A549 treated with AZD2906 at 1 μM for 4 hours (cell line): ENCODE data around the gene MYBPC1. TPM values are rescaled to one million over a fixed set of nuclear protein-coding genes. Genes with fewer than 3 reads are reported as not detected.

Experiments
- total RNA-seq: library from RNA; stranded (reverse); fragments of 200-300 nt; extraction: Qiagen RNA extraction; gene quantifications from 5 replicates; pipeline ENCODE4 v1.2.3, GENCODE V29; 2022

Gene MYBPC1, protein sequence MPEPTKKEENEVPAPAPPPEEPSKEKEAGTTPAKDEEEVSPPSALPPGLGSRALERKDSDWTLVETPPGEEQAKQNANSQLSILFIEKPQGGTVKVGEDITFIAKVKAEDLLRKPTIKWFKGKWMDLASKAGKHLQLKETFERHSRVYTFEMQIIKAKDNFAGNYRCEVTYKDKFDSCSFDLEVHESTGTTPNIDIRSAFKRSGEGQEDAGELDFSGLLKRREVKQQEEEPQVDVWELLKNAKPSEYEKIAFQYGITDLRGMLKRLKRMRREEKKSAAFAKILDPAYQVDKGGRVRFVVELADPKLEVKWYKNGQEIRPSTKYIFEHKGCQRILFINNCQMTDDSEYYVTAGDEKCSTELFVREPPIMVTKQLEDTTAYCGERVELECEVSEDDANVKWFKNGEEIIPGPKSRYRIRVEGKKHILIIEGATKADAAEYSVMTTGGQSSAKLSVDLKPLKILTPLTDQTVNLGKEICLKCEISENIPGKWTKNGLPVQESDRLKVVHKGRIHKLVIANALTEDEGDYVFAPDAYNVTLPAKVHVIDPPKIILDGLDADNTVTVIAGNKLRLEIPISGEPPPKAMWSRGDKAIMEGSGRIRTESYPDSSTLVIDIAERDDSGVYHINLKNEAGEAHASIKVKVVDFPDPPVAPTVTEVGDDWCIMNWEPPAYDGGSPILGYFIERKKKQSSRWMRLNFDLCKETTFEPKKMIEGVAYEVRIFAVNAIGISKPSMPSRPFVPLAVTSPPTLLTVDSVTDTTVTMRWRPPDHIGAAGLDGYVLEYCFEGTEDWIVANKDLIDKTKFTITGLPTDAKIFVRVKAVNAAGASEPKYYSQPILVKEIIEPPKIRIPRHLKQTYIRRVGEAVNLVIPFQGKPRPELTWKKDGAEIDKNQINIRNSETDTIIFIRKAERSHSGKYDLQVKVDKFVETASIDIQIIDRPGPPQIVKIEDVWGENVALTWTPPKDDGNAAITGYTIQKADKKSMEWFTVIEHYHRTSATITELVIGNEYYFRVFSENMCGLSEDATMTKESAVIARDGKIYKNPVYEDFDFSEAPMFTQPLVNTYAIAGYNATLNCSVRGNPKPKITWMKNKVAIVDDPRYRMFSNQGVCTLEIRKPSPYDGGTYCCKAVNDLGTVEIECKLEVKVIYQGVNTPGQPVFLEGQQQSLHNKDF
- 0.05 to 0.09 TPM (median 0.07 TPM) in 3 of 5 replicates, not detected in the others for total RNA-seq

DNA sequence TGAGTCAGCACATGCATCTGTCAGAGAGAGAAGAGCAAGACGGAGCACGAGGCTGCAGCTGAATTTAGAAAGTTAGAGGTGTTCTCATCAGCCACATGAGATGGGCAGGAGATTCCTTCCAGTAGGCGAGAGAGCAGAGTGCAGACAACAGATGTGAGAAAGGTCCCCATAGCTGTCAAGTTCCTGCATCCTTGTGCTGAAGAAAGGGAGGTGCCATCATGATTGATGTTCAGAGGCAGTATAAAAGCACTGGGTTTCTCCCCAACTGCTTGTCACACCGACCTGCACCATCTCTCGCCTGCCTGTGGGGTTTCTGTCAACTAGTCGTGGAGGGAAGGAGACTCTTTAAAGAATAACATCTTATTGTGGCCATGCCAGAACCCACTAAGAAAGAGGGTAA is at the start of gene MYBPC1:
MYBPC1 (plus strand) TSS at position 272 of the 400 bp plus-strand sequence; CDS start at position 372, 100 bp downstream.

DNA sequence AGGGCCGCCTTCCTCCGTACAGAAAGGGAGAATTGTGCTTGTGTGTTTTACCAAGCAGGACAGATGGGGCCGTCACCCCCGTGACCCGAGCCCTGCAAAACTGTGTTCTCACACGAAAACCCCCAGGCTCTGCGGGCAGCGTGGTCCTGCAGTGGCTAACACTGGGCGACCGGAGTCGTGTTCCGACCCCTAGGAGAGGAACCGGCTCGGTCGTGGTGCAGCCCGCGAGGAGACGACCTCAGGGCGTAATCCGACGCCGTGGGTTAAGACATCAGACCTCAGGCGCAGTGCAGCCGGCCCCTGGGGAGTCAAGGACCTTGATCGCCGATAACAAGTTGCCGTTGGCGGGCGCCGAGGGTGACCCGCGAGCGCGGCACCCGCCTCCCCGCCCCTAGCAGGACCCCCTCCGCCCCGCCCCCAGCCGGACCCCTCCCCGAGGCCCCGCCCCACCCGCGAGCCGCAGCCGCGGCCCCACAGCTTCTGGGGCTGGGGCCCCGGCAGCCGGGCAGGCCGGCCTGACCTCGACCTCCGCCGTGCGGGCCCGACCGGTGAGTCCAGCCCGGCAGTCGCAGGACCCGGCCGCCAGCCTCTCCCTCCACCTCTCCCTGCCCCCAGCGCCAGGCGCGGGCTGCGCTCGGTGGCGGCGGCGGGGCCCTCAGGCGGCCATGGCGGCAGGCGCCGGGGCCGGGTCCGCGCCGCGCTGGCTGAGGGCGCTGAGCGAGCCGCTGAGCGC is 102.6 kb downstream of the MYBPC1 start, which contains the start of gene CHPT1:
CHPT1 (plus strand) TSS at position 444 of the 733 bp plus-strand sequence; CDS start at position 666, 222 bp downstream.

Other genes with a start within 250 kb of the MYBPC1 start
- gene ARL1, start 187.2 kb upstream of the MYBPC1 start, total RNA-seq: 55.4 to 62.3 TPM (median 56.8 TPM) in 5 replicates
- not detected in 5 replicates for gene SPIC, start 119.6 kb upstream of the MYBPC1 start, total RNA-seq
- gene CHPT1, start 102.7 kb downstream of the MYBPC1 start, total RNA-seq: 46.4 to 67.6 TPM (median 64.9 TPM) in 5 replicates
- gene SYCP3, start 144.5 kb downstream of the MYBPC1 start, total RNA-seq: 0.10 to 0.13 TPM (median 0.13 TPM) in 3 of 5 replicates, not detected in the others
- gene GNPTAB, start 236.0 kb downstream of the MYBPC1 start, total RNA-seq: 10.8 to 14.7 TPM (median 12.4 TPM) in 5 replicates